ENCODE results near the gene CDR2L.
"Not testable (repeated sequence)": the region's sequence is repeated elsewhere in the genome, so short reads cannot be mapped to it uniquely, and the experiment has no call there.

Gene CDR2L

GRCh38 chr17:74959826-74960515 lies 27.5 kb upstream of the CDR2L start:
- DNase-seq (ENCODE audit: low spot score), result no peak

DNA sequence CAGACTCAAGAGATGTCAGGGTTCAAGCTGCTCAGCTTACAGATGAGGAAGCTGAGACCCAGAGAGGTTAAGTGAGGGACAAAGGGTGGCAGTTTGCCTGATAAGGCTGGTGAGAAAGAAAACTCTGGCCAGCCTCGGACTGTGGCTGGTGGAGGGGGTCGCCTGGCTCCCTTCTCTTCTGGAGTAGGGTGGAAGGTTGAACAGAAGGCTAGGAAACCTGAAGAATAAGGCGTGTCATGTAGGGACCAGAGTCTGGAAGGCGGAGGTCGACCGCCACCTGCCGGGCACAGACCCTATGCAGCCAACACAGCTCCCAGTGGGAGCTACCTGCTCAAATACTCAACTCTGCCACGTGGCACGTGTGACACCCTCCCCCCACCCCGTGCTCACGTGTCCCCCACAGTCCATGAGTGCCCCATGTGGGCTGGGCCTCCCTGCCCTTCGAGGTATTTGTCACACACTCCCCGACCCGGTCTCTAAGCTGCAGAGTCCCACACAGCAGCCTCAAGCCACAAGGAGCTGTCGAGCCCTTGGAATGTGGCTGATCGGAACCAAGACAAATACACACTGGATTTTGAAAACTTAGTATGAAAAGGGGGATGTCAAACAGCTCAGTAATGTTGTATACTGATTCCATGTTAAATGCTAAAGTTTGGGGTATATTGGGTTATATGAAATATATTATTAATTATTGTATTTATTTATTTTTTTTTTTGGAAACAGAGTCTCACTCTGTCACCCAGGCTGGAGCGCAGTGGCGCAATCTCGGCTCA lies 26.7 kb upstream of the CDR2L start:
- DNase-seq (ENCODE audit: low spot score), result no peak

GRCh38 chr17:74961657-74962350 lies 25.6 kb upstream of the CDR2L start:
- peak; percentile 89 for DNase-seq (ENCODE audit: low spot score)

DNA sequence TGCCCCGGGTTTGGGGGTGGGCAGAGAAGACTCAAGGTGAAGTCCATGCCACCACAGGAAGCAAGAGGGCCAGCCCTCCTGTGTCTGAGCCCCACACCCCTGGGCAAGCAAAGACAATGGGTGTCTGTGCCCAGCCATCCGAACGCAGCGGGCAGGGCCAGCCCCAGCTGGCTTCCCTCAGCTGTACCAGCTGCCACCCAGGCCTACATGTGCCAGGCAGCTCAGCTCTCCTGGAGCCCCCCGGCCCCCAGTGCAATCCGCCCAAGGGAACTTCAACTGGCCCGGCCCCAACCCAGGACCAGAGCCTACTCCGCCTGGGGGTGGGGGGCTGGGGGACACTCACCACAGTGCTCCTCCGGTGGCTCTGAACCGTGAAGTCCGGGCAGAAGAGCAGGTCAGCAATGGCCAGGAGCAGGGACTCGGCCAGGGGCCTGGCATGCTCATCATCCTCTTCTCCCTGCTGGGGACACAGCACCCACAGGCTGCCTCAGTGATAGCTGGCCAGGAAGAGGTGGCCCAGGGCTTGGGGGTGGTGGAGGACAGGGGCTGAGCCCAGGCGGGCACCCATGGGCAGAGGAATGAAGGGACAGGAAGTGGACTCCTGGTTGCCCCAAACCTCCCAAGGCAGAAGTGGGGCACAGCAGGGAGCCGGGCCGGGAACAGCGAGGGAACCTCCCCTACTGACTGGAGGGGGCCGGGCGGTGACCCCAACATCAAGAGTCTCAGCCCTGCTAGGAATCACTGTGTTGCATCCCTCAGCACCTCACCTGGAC lies 24.6 kb upstream of the CDR2L start:
- DNase-seq (ENCODE audit: low spot score), result peak; percentile 90

GRCh38 chr17:74963656-74964055 lies 23.8 kb upstream of the CDR2L start:
- DNase-seq (ENCODE audit: low spot score), result no peak

- no peak for DNase-seq (ENCODE audit: low spot score)
Measured at GRCh38 chr17:74964246-74964761, 23.1 kb upstream of the CDR2L start.

DNA sequence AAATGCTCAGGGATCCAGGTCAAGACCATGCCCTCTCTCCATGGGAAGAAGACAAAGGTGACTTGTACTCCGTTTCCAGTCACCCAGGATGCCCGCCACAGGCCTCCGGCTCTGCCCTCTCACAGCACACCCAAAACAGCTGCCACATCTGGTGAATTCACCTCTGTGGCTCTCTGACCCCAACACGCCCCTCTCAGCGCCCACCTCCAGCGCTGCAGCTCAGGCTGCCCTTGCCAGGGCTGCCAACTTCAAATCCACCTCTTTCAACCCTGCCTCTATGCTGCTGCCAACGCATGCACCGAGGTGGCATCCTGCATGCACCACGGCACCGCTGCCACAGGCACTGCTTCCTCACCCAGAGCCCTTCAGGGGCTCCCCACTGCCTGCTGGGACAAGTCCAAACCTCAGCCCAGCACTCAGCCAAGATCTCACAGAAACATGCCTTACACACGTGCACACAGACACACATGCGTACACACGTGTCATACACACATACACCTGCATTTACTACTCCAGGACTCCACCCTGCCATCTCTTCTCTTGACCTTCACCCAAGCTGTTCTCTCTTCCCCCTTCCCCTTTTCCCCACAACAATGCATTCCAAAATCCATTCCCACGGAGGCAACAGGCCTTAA lies 22.3 kb upstream of the CDR2L start:
- DNase-seq (ENCODE audit: low spot score), result no peak

DNA sequence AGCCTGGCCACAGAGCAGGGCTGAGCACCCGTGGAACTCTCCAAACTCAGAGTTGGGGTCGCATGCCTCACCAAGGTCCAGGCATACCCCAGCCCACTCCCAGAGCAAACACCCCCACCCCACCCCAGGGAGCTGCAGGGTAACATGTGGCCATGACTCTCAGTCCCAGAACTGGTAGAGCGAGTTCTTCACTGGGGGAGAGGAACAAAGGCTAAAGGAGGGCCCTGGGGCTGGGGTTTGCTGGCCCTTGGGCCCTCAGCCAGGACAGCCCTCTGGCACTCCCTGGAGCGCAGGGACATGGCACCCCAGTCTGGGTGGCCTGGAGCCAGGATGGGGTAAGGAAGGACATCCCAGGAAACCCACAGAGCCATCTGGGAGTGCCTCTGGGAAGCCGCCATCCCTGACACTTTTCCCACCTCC lies 19.1 kb upstream of the CDR2L start:
- DNase-seq (ENCODE audit: low spot score), result no peak

GRCh38 chr17:74969501-74969900 lies 17.9 kb upstream of the CDR2L start:
- DNase-seq (ENCODE audit: low spot score), result not testable (repeated sequence)

DNA sequence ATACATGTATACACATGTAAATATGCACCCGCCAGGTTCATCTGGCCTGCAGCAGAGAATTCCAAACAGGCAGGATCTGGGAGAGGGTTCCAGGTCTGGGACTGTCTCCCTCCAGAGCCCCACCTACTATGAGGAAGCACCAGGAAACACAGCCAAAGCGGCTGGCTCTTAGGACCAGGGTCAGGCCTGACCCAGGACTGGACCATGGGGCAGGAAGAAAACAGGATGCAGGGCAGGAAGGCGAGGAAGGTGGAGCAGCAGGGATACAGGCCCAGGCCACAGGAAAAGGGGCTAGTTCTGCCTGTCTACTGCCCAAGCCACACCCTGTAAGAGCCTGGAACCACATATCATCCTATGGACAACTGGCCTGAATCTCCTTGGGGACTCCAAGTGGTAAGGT lies 17.0 kb upstream of the CDR2L start:
- DNase-seq (ENCODE audit: low spot score), result no peak

GRCh38 chr17:74971069-74971841 lies 16.2 kb upstream of the CDR2L start:
- no peak for DNase-seq (ENCODE audit: low spot score)

- DNase-seq (ENCODE audit: low spot score), result no peak
Measured at GRCh38 chr17:74971842-74972106, 15.7 kb upstream of the CDR2L start.

DNA sequence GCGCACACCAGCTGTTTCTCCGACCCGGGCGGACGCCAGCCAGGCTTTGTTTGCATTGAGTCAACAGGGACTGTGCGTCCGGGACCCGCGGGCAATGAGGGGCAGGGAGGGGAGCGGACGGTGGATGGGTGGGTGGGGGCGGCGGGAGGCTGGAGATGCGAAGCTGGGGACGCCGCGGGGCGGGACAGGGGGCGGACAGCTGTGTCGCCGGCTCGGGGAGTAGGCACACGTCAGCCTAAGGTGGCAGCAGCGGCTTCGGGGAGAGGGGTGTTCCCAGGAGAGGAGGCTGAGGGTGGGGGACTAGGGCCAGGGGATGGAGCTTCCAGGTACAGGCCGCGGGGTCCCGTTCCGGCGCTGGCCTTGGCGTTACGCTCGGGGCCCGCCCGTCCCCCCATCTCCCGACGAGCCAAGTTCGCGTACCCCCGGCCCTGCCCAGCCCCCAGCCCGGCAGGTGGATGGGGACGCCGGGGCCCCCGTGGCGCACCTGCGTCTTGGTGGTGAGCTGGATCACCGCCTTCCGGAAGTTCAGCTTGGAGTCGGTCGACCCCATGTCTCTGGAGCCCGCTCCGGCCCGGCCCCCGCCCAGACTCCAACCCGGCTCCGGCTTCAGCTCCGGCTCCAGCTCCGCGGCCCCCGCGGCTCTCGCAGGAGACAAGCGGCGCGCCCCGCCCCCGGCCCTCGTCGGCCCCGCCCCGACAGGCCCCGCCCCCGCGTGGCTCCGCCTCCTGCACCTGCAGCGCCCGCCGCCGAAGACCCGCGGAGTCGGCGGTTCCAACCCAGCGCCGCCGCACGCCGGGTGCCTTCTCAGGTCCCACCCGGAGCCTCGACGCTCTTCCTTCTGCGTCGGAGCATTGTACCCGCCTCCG lies 15.1 kb upstream of the CDR2L start, which contains the start of gene HID1:
HID1 (minus strand) TSS at position 653 of the 866 bp plus-strand sequence; CDS start at position 550, 103 bp downstream.
- peak; percentile 84 for DNase-seq (ENCODE audit: low spot score)

DNA sequence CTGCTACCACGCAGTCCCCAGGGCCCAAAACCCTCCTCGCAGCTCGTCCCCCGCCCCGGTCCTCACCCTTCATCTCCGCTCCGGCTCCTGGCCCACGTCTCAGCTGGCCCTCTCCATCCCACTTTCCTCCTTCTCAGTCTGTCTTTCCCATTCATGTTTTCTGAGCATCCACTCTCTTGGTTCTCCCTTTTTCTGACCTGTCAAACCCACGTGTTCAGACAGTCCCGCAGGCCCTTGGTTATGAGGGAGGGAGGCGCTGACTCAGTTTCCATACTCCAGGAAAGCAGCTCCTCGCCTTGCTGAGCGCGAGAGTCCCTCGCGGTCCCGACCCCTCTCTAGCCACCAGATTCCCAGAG lies 14.5 kb upstream of the CDR2L start:
- no peak for DNase-seq (ENCODE audit: low spot score)

DNA sequence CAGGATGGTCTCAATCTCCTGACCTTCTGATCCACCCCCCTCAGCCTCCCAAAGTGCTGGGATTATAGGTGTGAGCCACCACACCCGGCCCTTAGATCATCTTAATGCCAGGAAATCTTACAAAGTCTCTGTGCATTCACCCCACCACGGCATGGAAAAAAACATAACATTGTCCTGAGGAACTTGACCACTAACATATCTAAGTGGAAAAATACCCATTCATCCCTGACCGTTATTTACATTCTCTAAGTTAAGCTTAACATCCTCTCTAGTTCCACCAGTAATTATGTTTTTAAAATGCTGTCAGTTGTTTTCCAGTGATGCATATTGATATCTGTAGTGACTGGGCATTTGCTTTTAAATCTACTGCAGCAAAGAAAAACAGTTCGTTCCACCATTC lies 11.5 kb upstream of the CDR2L start:
- no peak for DNase-seq (ENCODE audit: low spot score)

DNA sequence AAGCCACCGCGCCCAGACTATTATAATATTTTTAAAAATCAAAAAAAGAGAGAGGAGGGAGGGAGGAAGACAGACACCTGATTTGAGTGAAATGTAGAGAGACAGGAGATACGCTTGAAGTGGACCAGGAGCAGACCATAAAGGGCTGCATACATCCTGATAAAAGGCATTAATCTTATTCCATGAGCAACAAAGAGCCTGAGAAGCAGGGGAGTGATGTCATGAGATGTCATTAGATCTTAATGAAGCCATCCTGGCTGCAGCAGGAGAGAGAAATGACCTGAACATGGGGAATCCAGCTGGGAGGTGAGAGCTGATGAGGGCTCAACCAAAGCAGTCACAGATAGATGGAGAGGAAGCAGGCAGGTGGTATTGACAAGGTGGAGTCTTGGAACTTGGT lies 9.6 kb upstream of the CDR2L start:
- DNase-seq (ENCODE audit: low spot score), result no peak

DNA sequence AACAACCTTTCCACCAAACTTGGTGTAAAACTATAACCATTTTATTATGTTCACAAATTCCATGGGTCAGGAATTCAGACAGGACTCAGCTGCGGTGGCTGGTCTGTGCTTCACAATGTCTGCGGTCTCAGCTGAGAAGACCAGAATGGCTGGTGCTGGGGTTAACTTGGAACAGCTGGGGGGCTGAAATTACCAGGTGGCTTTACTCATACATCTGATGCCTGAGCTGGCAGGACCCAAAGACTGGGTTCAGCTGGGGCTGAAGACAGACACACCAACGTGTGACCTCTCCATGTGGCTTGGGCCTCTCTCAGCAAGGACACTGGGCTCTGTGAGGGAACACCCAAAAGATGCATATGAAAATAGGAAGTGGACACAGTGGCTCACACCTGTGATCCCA lies 9.2 kb upstream of the CDR2L start:
- no peak for DNase-seq (ENCODE audit: low spot score)

- no peak for DNase-seq (ENCODE audit: low spot score)
Measured at GRCh38 chr17:74979408-74980146, 7.9 kb upstream of the CDR2L start.

DNA sequence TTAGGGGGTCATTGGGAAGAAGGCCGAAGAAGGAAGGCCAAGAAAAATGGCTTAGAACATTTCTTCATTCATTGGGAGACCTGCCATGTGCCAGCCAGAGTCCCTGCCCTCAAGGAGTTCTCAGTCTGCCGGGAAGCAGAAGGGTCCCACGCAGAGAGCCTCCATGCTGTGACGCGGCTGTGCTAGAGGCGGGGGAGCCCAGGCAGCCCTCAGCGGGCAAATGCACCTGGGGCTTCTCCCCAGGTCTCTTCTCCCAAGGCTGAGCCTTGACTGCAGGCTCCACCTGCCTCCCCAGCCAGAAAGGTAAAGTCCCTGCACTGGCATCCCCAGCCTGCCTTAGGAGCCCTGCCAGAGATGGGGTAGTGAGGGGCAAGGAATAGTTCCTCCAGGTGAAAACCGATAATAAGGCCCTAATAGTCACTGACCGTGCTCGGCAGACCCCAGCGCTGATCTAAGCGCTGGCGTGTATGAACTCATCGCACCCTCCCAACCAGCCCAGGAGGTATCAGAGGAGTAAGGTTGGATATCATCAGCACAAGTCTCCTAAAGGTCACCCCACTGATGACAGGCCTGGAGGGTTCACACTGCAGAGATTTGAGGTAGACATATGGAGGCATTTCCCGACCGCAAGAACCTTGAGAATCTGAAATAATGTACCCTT lies 6.0 kb upstream of the CDR2L start:
- no peak for DNase-seq (ENCODE audit: low spot score)

All from globus pallidus (tissue), 1 donor.